Neural progenitor cell (in vitro differentiated cells): Measurements from ENCODE around the gene NTM.

ENCODE experiments used
- CTCF ChIP-seq: fragments of 200-600 bp; sonication (generic); IDR thresholded peaks from 2 replicates; pipeline ENCODE4 v1.5.1; 2017; ENCODE audit warnings: antibody characterized with exemption, mild to moderate bottlenecking
- EZH2 ChIP-seq: fragments of 200-600 bp; sonication (generic); IDR thresholded peaks from 2 replicates; pipeline ENCODE4 v1.6.1; 2017; ENCODE audit warnings: antibody characterized with exemption, mild to moderate bottlenecking, moderate library complexity
- EZH2phosphoT487 ChIP-seq: fragments of 200-600 bp; sonication (generic); IDR thresholded peaks from 2 replicates; pipeline ENCODE4 v1.6.1; 2017; ENCODE audit warnings: antibody characterized with exemption

- TF ChIP-seq CTCF: no peak
- TF ChIP-seq EZH2: no peak
- TF ChIP-seq EZH2phosphoT487: no peak
Observed at GRCh38 chr11:132171031-132171430, 800.6 kb downstream of the NTM start.
